Measurements from ENCODE around the gene ARHGAP26.

The ARHGAP26 gene

DNA sequence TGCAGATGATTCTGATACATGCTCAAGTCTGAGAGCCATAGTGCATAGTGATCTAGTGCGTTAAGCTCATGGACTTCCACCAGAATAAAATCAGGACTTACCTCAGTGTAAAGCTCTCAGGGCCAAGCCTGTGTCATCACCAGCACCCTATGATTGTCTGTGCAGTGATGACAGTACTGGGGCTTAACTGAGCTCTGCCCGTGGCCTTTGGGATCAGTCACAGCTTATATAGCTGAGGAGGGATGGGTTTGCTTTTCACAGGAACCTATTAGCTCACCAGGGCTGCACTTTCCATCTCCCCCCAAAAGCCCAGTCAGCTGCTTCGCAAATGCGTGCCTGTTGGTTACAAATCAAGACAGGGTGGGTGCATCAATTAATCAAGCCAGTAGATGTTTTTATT lies 386.4 kb downstream of the ARHGAP26 start:
- DNase-seq (ENCODE audit: low read depth, low spot score): no peak
- Histone ChIP-seq H3K36me3 (ENCODE audit: insufficient read depth, insufficient read length, low read length) (no peaks in the 10 kb centered on the region), H3K27me3 (ENCODE audit: insufficient read depth, insufficient read length) (no peaks in the 10 kb centered on the region), H3K4me1 (ENCODE audit: insufficient read depth, insufficient read length) (no peaks in the 10 kb centered on the region), H3K4me3 (ENCODE audit: insufficient read length, low read depth) (no peak overlapping the region), H3K9ac (ENCODE audit: insufficient read length, low read depth) (no peak overlapping the region), H3K9me3 (ENCODE audit: insufficient read depth, low read length) (no peaks in the 10 kb centered on the region)
- TF ChIP-seq ZNF274 (IDR thresholded peaks at IDR 0.05; ENCODE audit: low read depth, low read length): no peak
- no peak for TF ChIP-seq YY1 (IDR thresholded peaks at IDR 0.05; ENCODE audit: insufficient read depth, insufficient read length)
- TF ChIP-seq SUZ12 (IDR thresholded peaks at IDR 0.05; ENCODE audit: extremely low read depth, insufficient read depth, insufficient read length): no peak

GRCh38 chr5:143159031-143159430 lies 388.9 kb downstream of the ARHGAP26 start:
- H3K4me1 ChIP-seq (ENCODE audit: insufficient read depth, insufficient read length): no peaks in the 10 kb centered on the region
- DNase-seq (ENCODE audit: low read depth, low spot score): no peak
- H3K36me3 ChIP-seq (ENCODE audit: insufficient read depth, insufficient read length, low read length): no peaks in the 10 kb centered on the region
- no peak overlapping the region for H3K9ac ChIP-seq (ENCODE audit: insufficient read length, low read depth)
- TF ChIP-seq YY1 (IDR thresholded peaks at IDR 0.05; ENCODE audit: insufficient read depth, insufficient read length) (no peak), SUZ12 (IDR thresholded peaks at IDR 0.05; ENCODE audit: extremely low read depth, insufficient read depth, insufficient read length) (no peak), ZNF274 (IDR thresholded peaks at IDR 0.05; ENCODE audit: low read depth, low read length) (no peak)
- H3K4me3 ChIP-seq (ENCODE audit: insufficient read length, low read depth): no peak overlapping the region
- H3K27me3 ChIP-seq (ENCODE audit: insufficient read depth, insufficient read length): no peaks in the 10 kb centered on the region
- H3K9me3 ChIP-seq (ENCODE audit: insufficient read depth, low read length): no peaks in the 10 kb centered on the region

DNA sequence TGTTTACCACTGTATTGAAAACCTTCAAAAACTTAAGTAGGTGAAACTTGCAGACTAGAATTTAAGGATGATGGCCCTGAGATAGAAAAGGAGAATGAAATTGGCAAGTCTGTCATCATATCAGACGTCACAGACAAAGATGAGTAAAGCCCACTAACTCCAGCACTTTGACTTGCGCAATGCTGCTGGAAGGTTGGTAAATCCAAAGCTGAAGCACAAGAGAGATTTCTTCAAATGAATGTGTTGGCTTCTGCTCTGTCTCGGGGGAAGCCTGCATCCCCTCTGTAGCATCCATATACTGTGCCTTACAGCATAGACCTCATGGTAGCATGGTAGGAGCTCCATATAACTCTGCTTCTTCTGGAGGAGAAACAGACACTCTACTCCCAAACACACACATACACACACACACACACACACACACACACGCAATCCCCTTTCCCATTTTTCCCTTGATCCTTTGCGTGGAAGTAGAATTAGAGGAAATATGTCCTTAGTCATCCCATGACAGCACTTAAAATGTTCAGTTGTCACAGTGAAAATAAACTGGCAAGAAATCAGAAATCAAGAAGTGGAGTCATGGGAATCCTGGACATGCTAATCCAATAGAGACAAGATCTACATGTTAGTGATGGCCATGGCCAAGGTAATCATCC lies 391.8 kb downstream of the ARHGAP26 start:
- DNase-seq (ENCODE audit: low read depth, low spot score): no peak
- Histone ChIP-seq H3K4me3 (ENCODE audit: insufficient read length, low read depth) (no peak overlapping the region), H3K27me3 (ENCODE audit: insufficient read depth, insufficient read length) (no peaks in the 10 kb centered on the region), H3K4me1 (ENCODE audit: insufficient read depth, insufficient read length) (no peaks in the 10 kb centered on the region), H3K9me3 (ENCODE audit: insufficient read depth, low read length) (no peaks in the 10 kb centered on the region), H3K9ac (ENCODE audit: insufficient read length, low read depth) (no peak overlapping the region), H3K36me3 (ENCODE audit: insufficient read depth, insufficient read length, low read length) (no peaks in the 10 kb centered on the region)
- TF ChIP-seq ZNF274 (IDR thresholded peaks at IDR 0.05; ENCODE audit: low read depth, low read length) (no peak), YY1 (IDR thresholded peaks at IDR 0.05; ENCODE audit: insufficient read depth, insufficient read length) (no peak), SUZ12 (IDR thresholded peaks at IDR 0.05; ENCODE audit: extremely low read depth, insufficient read depth, insufficient read length) (no peak)

- no peaks in the 10 kb centered on the region for H3K27me3 ChIP-seq (ENCODE audit: insufficient read depth, insufficient read length)
- H3K9ac ChIP-seq (ENCODE audit: insufficient read length, low read depth): no peak overlapping the region
- TF ChIP-seq YY1 (IDR thresholded peaks at IDR 0.05; ENCODE audit: insufficient read depth, insufficient read length) (no peak), SUZ12 (IDR thresholded peaks at IDR 0.05; ENCODE audit: extremely low read depth, insufficient read depth, insufficient read length) (no peak), ZNF274 (IDR thresholded peaks at IDR 0.05; ENCODE audit: low read depth, low read length) (no peak)
- no peak for DNase-seq (ENCODE audit: low read depth, low spot score)
- H3K9me3 ChIP-seq (ENCODE audit: insufficient read depth, low read length): no peaks in the 10 kb centered on the region
- no peaks in the 10 kb centered on the region for H3K36me3 ChIP-seq (ENCODE audit: insufficient read depth, insufficient read length, low read length)
- H3K4me1 ChIP-seq (ENCODE audit: insufficient read depth, insufficient read length): no peaks in the 10 kb centered on the region
- no peak overlapping the region for H3K4me3 ChIP-seq (ENCODE audit: insufficient read length, low read depth)
Measured at GRCh38 chr5:143162810-143163209, 392.6 kb downstream of the ARHGAP26 start.

GRCh38 chr5:143164557-143164956 lies 394.4 kb downstream of the ARHGAP26 start:
- H3K9me3 ChIP-seq (ENCODE audit: insufficient read depth, low read length): no peaks in the 10 kb centered on the region
- H3K27me3 ChIP-seq (ENCODE audit: insufficient read depth, insufficient read length): no peaks in the 10 kb centered on the region
- H3K9ac ChIP-seq (ENCODE audit: insufficient read length, low read depth): no peak overlapping the region
- H3K4me3 ChIP-seq (ENCODE audit: insufficient read length, low read depth): no peak overlapping the region
- H3K4me1 ChIP-seq (ENCODE audit: insufficient read depth, insufficient read length): no peaks in the 10 kb centered on the region
- TF ChIP-seq ZNF274 (IDR thresholded peaks at IDR 0.05; ENCODE audit: low read depth, low read length) (no peak), YY1 (IDR thresholded peaks at IDR 0.05; ENCODE audit: insufficient read depth, insufficient read length) (no peak), SUZ12 (IDR thresholded peaks at IDR 0.05; ENCODE audit: extremely low read depth, insufficient read depth, insufficient read length) (no peak)
- no peaks in the 10 kb centered on the region for H3K36me3 ChIP-seq (ENCODE audit: insufficient read depth, insufficient read length, low read length)
- DNase-seq (ENCODE audit: low read depth, low spot score): no peak

GRCh38 chr5:143165049-143165880 lies 395.1 kb downstream of the ARHGAP26 start:
- no peak for DNase-seq (ENCODE audit: low read depth, low spot score)
- Histone ChIP-seq H3K36me3 (ENCODE audit: insufficient read depth, insufficient read length, low read length) (no peaks in the 10 kb centered on the region), H3K27me3 (ENCODE audit: insufficient read depth, insufficient read length) (no peaks in the 10 kb centered on the region), H3K9me3 (ENCODE audit: insufficient read depth, low read length) (no peaks in the 10 kb centered on the region), H3K9ac (ENCODE audit: insufficient read length, low read depth) (no peak overlapping the region), H3K4me3 (ENCODE audit: insufficient read length, low read depth) (no peak overlapping the region), H3K4me1 (ENCODE audit: insufficient read depth, insufficient read length) (no peaks in the 10 kb centered on the region)
- TF ChIP-seq ZNF274 (IDR thresholded peaks at IDR 0.05; ENCODE audit: low read depth, low read length) (no peak), YY1 (IDR thresholded peaks at IDR 0.05; ENCODE audit: insufficient read depth, insufficient read length) (no peak), SUZ12 (IDR thresholded peaks at IDR 0.05; ENCODE audit: extremely low read depth, insufficient read depth, insufficient read length) (no peak)

- Histone ChIP-seq H3K4me3 (ENCODE audit: insufficient read length, low read depth) (no peak overlapping the region), H3K36me3 (ENCODE audit: insufficient read depth, insufficient read length, low read length) (no peaks in the 10 kb centered on the region), H3K27me3 (ENCODE audit: insufficient read depth, insufficient read length) (no peaks in the 10 kb centered on the region)
Measured at GRCh38 chr5:143166090-143166489, 395.9 kb downstream of the ARHGAP26 start.

More at GRCh38 chr5:143166090-143166489, 395.9 kb downstream of the ARHGAP26 start:
- DNase-seq (ENCODE audit: low read depth, low spot score): no peak
- TF ChIP-seq ZNF274 (IDR thresholded peaks at IDR 0.05; ENCODE audit: low read depth, low read length) (no peak), SUZ12 (IDR thresholded peaks at IDR 0.05; ENCODE audit: extremely low read depth, insufficient read depth, insufficient read length) (no peak), YY1 (IDR thresholded peaks at IDR 0.05; ENCODE audit: insufficient read depth, insufficient read length) (no peak)
- no peaks in the 10 kb centered on the region for H3K4me1 ChIP-seq (ENCODE audit: insufficient read depth, insufficient read length)
- no peaks in the 10 kb centered on the region for H3K9me3 ChIP-seq (ENCODE audit: insufficient read depth, low read length)
- H3K9ac ChIP-seq (ENCODE audit: insufficient read length, low read depth): no peak overlapping the region

Data from NT2/D1 (cell line).